ENCODE measurements around the gene CLEC4F. TPM values are rescaled to one million over a fixed set of nuclear protein-coding genes. Genes with fewer than 3 reads are reported as not detected.

Gene CLEC4F
- total and polyA plus RNA-seq, 2 donors (not counting 3 experiments of a cell fraction or from before 2014, with no cell fraction given), result not detected

- Histone ChIP-seq H3K4me2 (ENCODE audit: insufficient read depth, low read length) (no peak overlapping the region), H3K9ac (replicated peaks; ENCODE audit: extremely low read depth, insufficient read depth, low read length) (no peak overlapping the region), H3K36me3 (ENCODE audit: control insufficient read depth in 2 of 2, extremely low read depth in 1 of 2, insufficient read depth in 2 of 2, low read length in 2 of 2) (no peaks in the 10 kb centered on the region), H3K27me3 (ENCODE audit: control insufficient read depth in 2 of 2, insufficient read depth in 2 of 2, low read length in 2 of 2) (peaks cover 11 to 13% of the 10 kb centered on the region in 2 experiments), H3K27ac (ENCODE audit: insufficient read depth, low read depth, low read length) (no peak overlapping the region), H4K20me1 (replicated peaks; ENCODE audit: control insufficient read depth, extremely low read depth, insufficient read depth, low read length) (no peaks in the 10 kb centered on the region), H3K9me3 (replicated peaks; ENCODE audit: control insufficient read depth, insufficient read depth, low read length) (no peaks in the 10 kb centered on the region), H3K9me1 (replicated peaks; ENCODE audit: control insufficient read depth, extremely low read depth, insufficient read depth, low read length) (no peaks in the 10 kb centered on the region), H2AFZ (ENCODE audit: low read depth, low read length) (no peak overlapping the region), H3K4me1 (ENCODE audit: control insufficient read depth, extremely low read depth, insufficient read depth, low read length) (no peaks in the 10 kb centered on the region), H3K4me3 (replicated peaks in 1 of 3; ENCODE audit: insufficient read depth in 1 of 3, low read depth in 1 of 3, low read length in 3 of 3) (no peak overlapping the region), H3K79me2 (ENCODE audit: control insufficient read depth, insufficient read depth, low read length) (no peaks in the 10 kb centered on the region)
- DNase-seq (ENCODE audit: low read depth, low spot score) (no peak), FAIRE-seq (no peak)
- ChIA-PET POLR2A (no interaction called here), CTCF (interaction anchor here (1.0 to 2.4 kb wide), 5 partner anchors 10 to 53 kb away, joined by 3 to 7 read pairs (median 4); partner anchors contain the start of gene FIGLA)
- TF ChIP-seq MAX (IDR thresholded peaks at IDR 0.05; ENCODE audit: insufficient read depth, insufficient read length) (no peak), GATA2 (IDR thresholded peaks at IDR 0.05; ENCODE audit: insufficient read depth, insufficient read length, low read depth, low read length) (no peak), CTCF (IDR thresholded peaks at IDR 0.05; ENCODE audit: extremely low read depth in 1 of 2, insufficient read depth in 1 of 2, low read depth in 1 of 2, low read length in 2 of 2) (no peak), FOS (IDR thresholded peaks at IDR 0.05; ENCODE audit: borderline replicate concordance, insufficient read depth, low read length) (no peak), EZH2 (IDR thresholded peaks at IDR 0.05; ENCODE audit: borderline replicate concordance, low read depth, low read length, severe bottlenecking) (no peak), POLR2A (IDR thresholded peaks at IDR 0.05; ENCODE audit: low read depth, low read length) (no peak), POLR2AphosphoS5 (IDR thresholded peaks at IDR 0.05; ENCODE audit: insufficient read depth, low read depth, low read length) (no peak), JUN (IDR thresholded peaks at IDR 0.05; ENCODE audit: borderline replicate concordance, insufficient read depth, insufficient read length, low read depth) (no peak), MYC (IDR thresholded peaks at IDR 0.05; ENCODE audit: low read depth, low read length) (no peak)
- intact Hi-C loops (cut with micrococcal nuclease), result no loop called here
- dilution Hi-C loops (cut with MboI; ENCODE audit: extremely low pct_ligation_motif_present, low sequenced_read_pairs), result no loop called here
- BruUV-seq (replicated peaks), result no TSS peak
These were observed 22.0 kb upstream of the CLEC4F start for GRCh38 chr2:70842401-70842800.
